Tongue (tissue), 2 donors: ENCODE measurements around the gene ARHGEF19. TPM values are rescaled to one million over a fixed set of nuclear protein-coding genes. Genes with fewer than 3 reads are reported as not detected.
"Not testable (repeated sequence)": the region's sequence is repeated elsewhere in the genome, so short reads cannot be mapped to it uniquely, and the experiment has no call there.

Experiments
- DNase-seq: peaks from one replicate; pipeline ENCODE4 v3.0.0-alpha.2; 2015
- total RNA-seq: library from RNA; depleted of rRNA; stranded (reverse); fragments of >200 nt; gene quantifications from one replicate; pipeline ENCODE4 v1.2.3, GENCODE V29; 2014

The ARHGEF19 gene
- total RNA-seq, 1 donor from 2014 or later = 27.6 TPM

GRCh38 chr1:16165548-16165947, 46.9 kb downstream of the ARHGEF19 start:
- DNase-seq = peak; percentile 14

DNA sequence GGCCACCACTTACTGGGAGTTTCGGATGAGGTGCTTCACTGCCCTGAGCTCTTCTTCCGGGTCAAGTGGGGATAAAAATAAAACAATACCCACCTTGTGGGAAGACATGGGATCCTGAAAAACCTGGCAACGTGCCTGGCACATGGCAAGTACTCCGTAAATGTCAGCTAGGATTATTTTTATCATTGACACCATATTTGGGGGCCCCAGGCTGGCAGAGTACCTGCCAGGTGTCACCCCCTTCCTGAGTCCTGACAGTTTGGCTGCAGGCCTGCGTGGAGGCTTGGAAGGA, 47.4 kb downstream of the ARHGEF19 start:
- DNase-seq = peak; percentile 26

DNA sequence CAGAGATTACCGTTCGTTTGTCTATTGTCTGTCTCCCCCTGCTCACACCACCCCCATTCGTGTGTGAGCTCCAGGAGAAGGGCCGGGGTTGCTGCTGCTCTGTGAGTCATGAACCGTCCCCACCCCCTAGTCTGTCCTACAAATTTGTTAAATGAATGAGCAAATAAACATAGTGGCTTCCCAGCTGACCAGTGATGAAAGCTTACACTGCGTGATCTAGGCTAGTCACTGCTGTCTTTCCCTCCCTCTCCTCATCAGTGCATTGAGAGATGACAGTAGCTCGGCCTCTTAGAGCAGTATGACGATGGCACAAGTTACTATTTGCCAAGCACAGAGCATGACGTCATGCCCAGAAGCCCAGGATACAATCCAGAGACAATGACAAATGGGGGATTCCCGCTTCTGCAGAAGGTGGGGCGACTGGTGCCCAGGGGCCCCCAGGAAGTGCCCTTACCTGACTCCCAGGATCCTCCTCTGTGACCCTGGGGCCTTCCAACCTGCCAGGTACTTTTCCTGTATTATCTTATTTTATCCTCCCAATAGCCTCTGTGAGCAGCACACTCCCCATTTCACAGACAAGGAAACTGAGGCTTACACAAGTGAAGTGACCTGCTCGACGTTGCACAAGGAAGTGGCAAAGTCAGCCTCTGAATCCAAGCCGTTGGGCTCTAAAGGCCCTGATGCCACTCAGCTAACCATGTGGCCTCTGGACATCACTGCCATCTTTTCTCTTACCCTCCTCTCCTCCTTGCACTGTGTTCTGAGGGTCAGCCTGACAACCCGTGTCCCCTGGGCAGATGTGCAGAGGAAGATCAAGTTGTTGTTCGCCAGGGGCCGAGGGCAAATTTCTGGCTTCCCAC, 48.0 kb downstream of the ARHGEF19 start:
- peak; percentile 54 for DNase-seq

DNA sequence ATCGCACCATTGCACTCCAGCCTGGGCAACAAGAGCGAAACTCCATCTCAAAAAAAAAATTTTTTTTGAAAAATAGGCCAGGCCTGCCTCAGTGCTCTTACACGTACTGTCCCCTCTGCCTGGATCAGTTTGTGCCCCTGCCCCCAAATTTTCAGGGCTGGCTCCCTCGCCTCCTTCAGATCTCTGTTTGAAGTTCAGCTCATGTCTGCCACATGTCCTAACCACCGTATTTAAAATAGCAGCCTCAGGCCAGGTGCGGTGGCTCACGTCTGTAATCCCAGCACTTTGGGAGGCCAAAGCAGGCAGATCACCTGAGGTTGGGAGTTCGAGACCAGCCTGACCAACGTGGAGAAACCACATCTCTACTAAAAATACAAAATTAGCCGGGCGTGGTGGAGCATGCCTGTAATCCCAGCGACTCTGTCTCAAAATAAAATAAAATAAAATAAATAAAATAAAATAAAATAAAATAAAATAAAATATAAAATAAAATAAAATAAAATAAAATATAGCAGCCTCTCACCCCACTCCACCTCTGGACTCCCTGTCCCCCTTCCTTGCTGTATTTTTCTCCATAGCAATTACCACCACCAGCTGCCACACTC, 48.7 kb downstream of the ARHGEF19 start:
- DNase-seq = not testable (repeated sequence)

GRCh38 chr1:16162163-16162822, 50.2 kb downstream of the ARHGEF19 start:
- no peak for DNase-seq

GRCh38 chr1:16161717-16162116, 50.7 kb downstream of the ARHGEF19 start:
- no peak for DNase-seq

GRCh38 chr1:16158993-16159831, 53.2 kb downstream of the ARHGEF19 start:
- peak; percentile 60 for DNase-seq

DNA sequence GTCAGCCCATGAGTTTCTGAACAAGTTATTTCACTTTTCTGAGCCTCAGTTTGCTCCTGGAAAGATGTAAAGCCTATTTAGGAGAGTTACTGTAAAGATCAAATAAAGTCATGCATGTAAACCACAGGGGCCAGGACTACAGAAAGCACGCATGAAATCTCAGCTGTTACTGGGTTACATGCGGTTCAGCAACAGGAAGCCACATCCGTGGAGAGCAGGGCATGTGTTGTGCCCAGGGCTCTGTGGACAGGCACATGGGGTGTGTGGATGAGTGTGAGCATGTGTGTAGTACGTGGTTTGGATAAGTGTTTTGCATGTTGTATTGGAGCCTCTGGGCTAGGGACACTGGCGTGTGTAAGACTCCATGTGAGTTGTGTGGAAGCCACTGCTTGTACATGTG, 54.4 kb downstream of the ARHGEF19 start:
- no peak for DNase-seq

GRCh38 chr1:16156848-16157495, 55.5 kb downstream of the ARHGEF19 start:
- no peak for DNase-seq

GRCh38 chr1:16155537-16156410, 56.7 kb downstream of the ARHGEF19 start, which contains the start of gene EPHA2:
TSS of gene EPHA2 (minus strand) at chr1:16156069. CDS start at chr1:16155932, 137 bp downstream.
- peak; percentile 94 for DNase-seq

DNA sequence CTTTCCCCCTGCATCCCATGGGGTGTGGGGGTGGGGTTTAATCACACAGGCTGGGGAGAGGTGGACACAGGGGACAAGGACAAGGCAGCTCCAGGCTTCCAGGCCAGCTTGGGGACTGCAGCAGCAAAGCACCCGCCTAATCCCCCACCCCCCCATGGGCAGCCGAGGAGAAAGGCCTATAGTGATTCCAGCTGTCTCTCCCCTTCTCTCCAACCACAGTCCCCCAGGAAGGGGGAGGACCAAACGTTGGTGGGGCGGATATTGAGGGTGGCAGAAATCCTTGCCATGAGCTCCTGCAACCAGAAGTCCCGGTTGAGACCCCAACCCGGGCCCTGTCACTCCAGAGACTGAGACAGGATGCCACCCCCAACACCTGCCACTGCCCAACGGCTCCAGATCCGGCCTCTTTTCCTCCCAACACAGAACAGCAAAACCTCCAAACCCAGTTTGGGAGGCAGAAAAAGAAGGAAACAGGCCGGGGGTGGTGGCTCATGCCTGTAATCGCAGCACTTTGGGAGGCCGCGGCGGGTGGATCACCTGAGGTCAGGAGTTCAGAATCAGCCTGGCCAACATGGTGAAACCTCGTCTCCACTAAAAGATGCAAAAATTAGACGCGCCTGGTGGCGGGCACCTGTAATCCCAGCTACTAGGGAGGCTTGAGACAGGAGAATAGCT, 58.3 kb downstream of the ARHGEF19 start:
- DNase-seq = peak; percentile 60

- DNase-seq = no peak
Observed at GRCh38 chr1:16153096-16153998, 59.1 kb downstream of the ARHGEF19 start.

GRCh38 chr1:16152481-16153087, 59.9 kb downstream of the ARHGEF19 start:
- peak; percentile 36 for DNase-seq

- DNase-seq = no peak
Observed at GRCh38 chr1:16151995-16152384, 60.5 kb downstream of the ARHGEF19 start.

GRCh38 chr1:16151196-16151994, 61.1 kb downstream of the ARHGEF19 start:
- DNase-seq = peak; percentile 92

DNA sequence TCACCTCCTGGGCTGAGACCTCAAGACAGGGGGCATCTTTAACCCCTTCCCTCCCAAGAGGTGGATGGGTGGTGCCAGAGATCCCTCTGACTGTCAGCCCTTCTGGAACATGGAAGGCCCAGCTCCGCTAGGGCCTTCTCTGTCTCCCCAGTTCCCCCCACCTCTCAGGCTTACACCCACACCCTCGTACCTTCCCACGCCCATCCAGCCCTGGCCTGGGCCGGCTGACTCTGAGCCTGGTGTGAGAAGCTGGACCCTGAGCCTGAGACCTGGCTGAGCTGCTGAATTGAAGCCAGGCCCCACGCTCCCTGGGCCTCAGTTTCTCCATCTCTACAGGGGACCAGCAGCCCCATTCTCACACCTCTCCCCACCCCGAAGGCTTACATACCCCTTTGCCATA, 61.9 kb downstream of the ARHGEF19 start:
- no peak for DNase-seq

- no peak for DNase-seq
Observed at GRCh38 chr1:16149702-16150488, 62.6 kb downstream of the ARHGEF19 start.
